Stimulated activated CD8-positive, alpha-beta memory T cell treated with anti-CD3 and anti-CD28 coated beads, Interleukin-12 subunit alpha, Interleukin-12 subunit beta, amount 100 ng/mL, for 24 hours (primary cell): ENCODE results near the gene CLPTM1.
A peak's percentile ranks its signal among the peaks of the same experiment; 100 is the strongest.
"Not testable (repeated sequence)": the region's sequence is repeated elsewhere in the genome, so short reads cannot be mapped to it uniquely, and the experiment has no call there.

Experiments
- DNase-seq: peaks from one replicate; pipeline ENCODE4 v3.0.0-alpha.2; 2020; ENCODE audit errors: extremely low read depth

The CLPTM1 gene, protein sequence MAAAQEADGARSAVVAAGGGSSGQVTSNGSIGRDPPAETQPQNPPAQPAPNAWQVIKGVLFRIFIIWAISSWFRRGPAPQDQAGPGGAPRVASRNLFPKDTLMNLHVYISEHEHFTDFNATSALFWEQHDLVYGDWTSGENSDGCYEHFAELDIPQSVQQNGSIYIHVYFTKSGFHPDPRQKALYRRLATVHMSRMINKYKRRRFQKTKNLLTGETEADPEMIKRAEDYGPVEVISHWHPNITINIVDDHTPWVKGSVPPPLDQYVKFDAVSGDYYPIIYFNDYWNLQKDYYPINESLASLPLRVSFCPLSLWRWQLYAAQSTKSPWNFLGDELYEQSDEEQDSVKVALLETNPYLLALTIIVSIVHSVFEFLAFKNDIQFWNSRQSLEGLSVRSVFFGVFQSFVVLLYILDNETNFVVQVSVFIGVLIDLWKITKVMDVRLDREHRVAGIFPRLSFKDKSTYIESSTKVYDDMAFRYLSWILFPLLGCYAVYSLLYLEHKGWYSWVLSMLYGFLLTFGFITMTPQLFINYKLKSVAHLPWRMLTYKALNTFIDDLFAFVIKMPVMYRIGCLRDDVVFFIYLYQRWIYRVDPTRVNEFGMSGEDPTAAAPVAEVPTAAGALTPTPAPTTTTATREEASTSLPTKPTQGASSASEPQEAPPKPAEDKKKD

GRCh38 chr19:44954649-44955504 is at the start of gene CLPTM1:
CLPTM1 (plus strand) TSS chr19:44955380; CDS start chr19:44955396, 16 bp downstream.
- DNase-seq: peak; percentile 91

- DNase-seq: no peak
Observed at GRCh38 chr19:44905437-44906160, 49.6 kb upstream of the CLPTM1 start, which contains the start of gene APOE. APOE (plus strand) TSS chr19:44905796; CDS start chr19:44906625, 829 bp downstream.

- DNase-seq: no peak
Observed at GRCh38 chr19:44907613-44908012, 47.6 kb upstream of the CLPTM1 start.

- no peak for DNase-seq
Observed at GRCh38 chr19:44908074-44908835, 46.9 kb upstream of the CLPTM1 start.

- DNase-seq: no peak
Observed at GRCh38 chr19:44908836-44909261, 46.3 kb upstream of the CLPTM1 start.

DNA sequence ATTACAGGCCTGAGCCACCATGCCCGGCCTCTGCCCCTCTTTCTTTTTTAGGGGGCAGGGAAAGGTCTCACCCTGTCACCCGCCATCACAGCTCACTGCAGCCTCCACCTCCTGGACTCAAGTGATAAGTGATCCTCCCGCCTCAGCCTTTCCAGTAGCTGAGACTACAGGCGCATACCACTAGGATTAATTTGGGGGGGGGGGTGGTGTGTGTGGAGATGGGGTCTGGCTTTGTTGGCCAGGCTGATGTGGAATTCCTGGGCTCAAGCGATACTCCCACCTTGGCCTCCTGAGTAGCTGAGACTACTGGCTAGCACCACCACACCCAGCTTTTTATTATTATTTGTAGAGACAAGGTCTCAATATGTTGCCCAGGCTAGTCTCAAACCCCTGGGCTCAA is 45.4 kb upstream of the CLPTM1 start:
- DNase-seq: no peak

DNA sequence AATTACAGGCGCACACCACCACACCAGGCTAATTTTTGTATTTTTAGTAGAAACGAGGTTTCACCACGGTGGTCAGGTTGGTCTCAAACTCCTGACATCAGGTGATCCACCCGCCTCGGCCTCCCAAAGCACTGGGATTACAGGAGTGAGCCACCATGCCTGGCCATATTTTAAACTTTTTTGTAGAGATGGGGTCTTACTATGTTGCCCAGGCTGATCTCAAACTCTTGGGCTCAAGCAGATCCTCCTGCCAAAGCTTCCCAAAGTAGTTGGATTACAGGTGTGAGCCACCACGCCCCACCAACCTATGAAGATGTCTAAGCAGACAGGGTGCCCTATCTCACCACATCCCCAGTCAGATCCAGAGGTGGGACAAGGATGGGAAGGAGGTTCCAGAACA is 43.3 kb upstream of the CLPTM1 start:
- DNase-seq: not testable (repeated sequence)

DNA sequence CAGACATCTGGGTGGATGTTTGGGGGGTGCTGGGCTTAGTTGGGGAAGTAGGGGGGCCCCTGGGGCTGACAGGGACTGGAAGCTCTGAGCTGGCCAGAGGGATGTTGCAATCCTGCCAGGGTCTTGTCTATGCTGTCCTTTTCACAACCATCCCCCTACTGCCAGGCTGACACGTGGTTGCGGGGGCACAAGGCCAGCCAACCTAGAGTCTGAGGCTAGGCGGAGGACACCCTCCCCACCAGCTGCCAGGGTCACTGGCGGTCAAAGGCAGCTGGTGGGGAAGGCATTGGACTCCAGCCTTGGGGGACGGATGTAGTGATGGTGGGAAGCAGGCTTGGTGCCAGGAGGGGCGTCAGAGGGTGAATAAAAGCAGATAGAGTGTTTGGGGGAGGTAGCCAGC is 42.3 kb upstream of the CLPTM1 start:
- no peak for DNase-seq

GRCh38 chr19:44913512-44914432 is 41.4 kb upstream of the CLPTM1 start:
- not testable (repeated sequence) for DNase-seq

DNA sequence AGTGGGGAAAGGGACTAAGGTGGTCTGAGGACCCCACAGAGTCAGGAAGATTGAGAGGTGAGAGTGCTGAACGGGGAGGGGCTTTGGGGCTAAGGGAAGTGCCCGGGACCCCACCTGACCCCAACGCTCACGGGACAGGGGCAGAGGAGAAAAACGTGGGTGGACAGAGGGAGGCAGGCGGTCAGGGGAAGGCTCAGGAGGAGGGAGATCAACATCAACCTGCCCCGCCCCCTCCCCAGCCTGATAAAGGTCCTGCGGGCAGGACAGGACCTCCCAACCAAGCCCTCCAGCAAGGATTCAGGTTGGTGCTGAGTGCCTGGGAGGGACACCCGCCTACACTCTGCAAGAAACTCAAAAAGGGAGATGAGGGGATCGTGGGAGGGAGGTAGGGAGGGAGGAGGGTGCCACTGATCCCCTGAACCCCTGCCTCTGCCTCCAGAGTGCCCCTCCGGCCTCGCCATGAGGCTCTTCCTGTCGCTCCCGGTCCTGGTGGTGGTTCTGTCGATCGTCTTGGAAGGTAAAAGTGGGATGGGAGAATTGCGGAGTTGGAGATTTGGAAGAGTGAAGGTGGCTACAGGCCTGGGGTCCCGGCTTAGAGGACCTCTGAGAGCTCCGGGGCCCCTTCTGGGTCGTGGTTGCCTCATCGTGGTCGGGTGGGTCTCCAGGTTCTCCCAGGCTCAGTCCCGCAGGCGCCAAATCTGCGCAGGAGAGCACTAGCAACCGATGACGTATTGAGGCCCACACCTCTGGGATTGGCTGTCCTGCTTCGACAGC is 40.6 kb upstream of the CLPTM1 start, which contains the start of gene APOC1:
Gene APOC1, plus strand, starts transcription at position 176 of the 774 bp plus-strand sequence. Its CDS starts 284 bp downstream, at position 460.
- DNase-seq: peak; percentile 44

GRCh38 chr19:44924243-44924725 is 30.9 kb upstream of the CLPTM1 start:
- DNase-seq: no peak

- DNase-seq: no peak
Observed at GRCh38 chr19:44925114-44925891, 29.9 kb upstream of the CLPTM1 start.

- DNase-seq: not testable (repeated sequence)
Observed at GRCh38 chr19:44926245-44927077, 28.7 kb upstream of the CLPTM1 start.

DNA sequence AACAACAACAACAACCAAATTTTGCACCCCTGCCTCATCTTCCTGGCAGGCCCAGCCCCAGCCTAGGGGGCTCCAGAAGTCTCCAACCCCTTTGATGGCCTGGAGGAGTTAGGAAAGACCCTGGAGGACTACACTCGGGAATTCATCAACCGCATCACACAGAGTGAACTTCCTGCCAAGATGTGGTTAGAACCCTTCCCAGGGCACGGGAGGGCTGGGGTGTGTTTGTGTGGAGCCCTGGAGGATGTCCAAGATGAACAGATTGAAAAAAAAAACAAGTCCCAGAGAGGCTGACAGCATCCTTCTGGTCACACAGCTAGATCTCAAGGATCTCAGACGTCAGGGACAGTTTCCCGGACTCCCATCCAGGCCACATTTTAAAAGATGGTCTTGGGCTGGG is 27.4 kb upstream of the CLPTM1 start:
- DNase-seq: no peak

DNA sequence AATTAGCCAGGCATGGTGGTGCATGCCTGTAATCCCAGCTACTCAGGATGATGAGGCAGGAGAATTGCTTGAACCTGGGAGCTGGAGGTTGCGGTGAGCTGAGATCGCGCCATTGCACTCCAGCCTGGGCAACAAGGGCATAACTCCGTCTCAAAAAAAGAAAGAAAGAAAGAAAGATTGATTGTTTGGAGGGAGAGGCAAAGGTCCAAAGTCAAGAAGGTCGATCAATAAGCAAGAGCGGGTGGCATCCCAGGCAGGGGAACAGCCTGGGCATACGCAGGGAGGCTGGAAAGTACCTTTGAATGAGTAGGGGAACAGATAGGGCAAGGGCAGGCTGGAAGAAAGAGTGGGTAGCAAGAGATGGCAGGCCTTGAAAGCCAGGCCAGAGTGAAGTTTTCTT is 25.1 kb upstream of the CLPTM1 start:
- DNase-seq: no peak

GRCh38 chr19:44931541-44931940 is 23.6 kb upstream of the CLPTM1 start:
- DNase-seq: no peak

GRCh38 chr19:44939668-44940067 is 15.5 kb upstream of the CLPTM1 start:
- DNase-seq: no peak
